ENCODE data around the gene PRSS56. TPM values are rescaled to one million over a fixed set of nuclear protein-coding genes. Genes with fewer than 3 reads are reported as not detected.

The PRSS56 gene
- total and polyA plus RNA-seq, 2 donors from 2014 or later, result not detected

- Histone ChIP-seq H3K4me1 (ENCODE audit: control insufficient read depth in 2 of 3, insufficient read depth in 2 of 3, low read depth in 1 of 3, low read length in 3 of 3) (no peaks in the 10 kb centered on the region), H3K4me3 (ENCODE audit: low read length in 3 of 3) (no peak overlapping the region), H3K27me3 (ENCODE audit: control insufficient read depth, insufficient read depth, low read length) (no peaks in the 10 kb centered on the region), H3K36me3 (ENCODE audit: control insufficient read depth in 2 of 3, insufficient read depth in 3 of 3, low read length in 3 of 3) (no peaks in the 10 kb centered on the region), H3K27ac (ENCODE audit: low read depth in 2 of 2, low read length in 2 of 2) (no peak overlapping the region), H3K9me3 (ENCODE audit: control insufficient read depth in 2 of 3, insufficient read depth in 1 of 3, low read length in 3 of 3) (peaks cover 0 to 2% (median 0%) of the 10 kb centered on the region in 3 donors), H3K9ac (ENCODE audit: low read length in 3 of 3) (no peak overlapping the region)
- no peak for FAIRE-seq
- intact Hi-C loops (cut with DNase I), result no loop called here
- no peak for TF ChIP-seq CTCF (IDR thresholded peaks at IDR 0.05; ENCODE audit: borderline replicate concordance, extremely low read depth, insufficient read depth)
- DNase-seq, result peak in 3 of 5 donors; percentile 7 to 74 (median 41)
These were observed 21.2 kb downstream of the PRSS56 start for GRCh38 chr2:232541195-232541960.

DNA sequence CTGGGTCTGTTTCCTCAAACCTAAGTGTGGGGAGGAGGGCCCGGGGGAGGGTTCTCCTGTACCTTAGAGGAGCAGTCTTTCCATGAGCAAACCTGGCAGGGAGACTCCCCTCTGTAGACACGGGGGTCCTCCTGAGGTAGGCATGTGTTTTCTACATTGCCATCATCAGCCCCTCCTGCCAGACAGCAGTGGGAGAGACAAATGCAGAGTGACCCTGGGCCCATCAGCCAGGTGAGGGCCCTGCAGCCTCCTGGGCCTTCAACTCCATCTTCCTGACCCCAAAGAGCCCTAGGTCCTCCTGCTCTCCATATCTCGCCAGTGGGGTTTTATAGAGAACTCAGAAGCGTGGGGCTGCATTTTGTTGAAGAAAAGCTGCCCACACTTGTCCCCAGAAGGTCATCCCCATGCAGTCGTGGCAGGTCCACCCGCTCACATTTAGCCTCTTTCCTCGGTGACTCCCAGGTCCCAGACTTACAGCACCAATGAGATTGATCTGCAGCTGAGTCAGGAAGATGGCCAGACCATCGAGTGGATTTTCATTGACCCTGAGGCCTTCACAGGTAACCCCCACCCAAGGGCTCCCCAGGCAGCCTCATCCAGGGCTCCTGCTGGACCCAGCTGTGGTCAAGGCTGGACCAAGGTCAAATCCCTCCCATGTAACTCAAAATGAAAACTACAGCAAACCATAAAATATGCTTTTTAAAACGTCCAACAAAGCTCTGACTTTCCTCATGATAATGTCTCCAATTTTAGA is 21.9 kb downstream of the PRSS56 start:
- DNase-seq (no peak), FAIRE-seq (no peak)
- Histone ChIP-seq H3K9me3 (ENCODE audit: control insufficient read depth in 2 of 3, insufficient read depth in 1 of 3, low read length in 3 of 3) (no peaks in the 10 kb centered on the region), H3K27me3 (ENCODE audit: control insufficient read depth, insufficient read depth, low read length) (no peaks in the 10 kb centered on the region), H3K36me3 (ENCODE audit: control insufficient read depth in 2 of 3, insufficient read depth in 3 of 3, low read length in 3 of 3) (no peaks in the 10 kb centered on the region), H3K27ac (ENCODE audit: low read depth in 2 of 2, low read length in 2 of 2) (no peak overlapping the region), H3K4me3 (ENCODE audit: low read length in 3 of 3) (no peak overlapping the region), H3K9ac (ENCODE audit: low read length in 3 of 3) (no peak overlapping the region), H3K4me1 (ENCODE audit: control insufficient read depth in 2 of 3, insufficient read depth in 2 of 3, low read depth in 1 of 3, low read length in 3 of 3) (no peaks in the 10 kb centered on the region)
- TF ChIP-seq CTCF (IDR thresholded peaks at IDR 0.05; ENCODE audit: borderline replicate concordance, extremely low read depth, insufficient read depth), result no peak
- intact Hi-C loops (cut with DNase I), result no loop called here

GRCh38 chr2:232542715-232543467 is 22.7 kb downstream of the PRSS56 start:
- Histone ChIP-seq H3K27me3 (ENCODE audit: control insufficient read depth, insufficient read depth, low read length) (no peaks in the 10 kb centered on the region), H3K27ac (ENCODE audit: low read depth in 2 of 2, low read length in 2 of 2) (no peak overlapping the region), H3K4me1 (ENCODE audit: control insufficient read depth in 2 of 3, insufficient read depth in 2 of 3, low read depth in 1 of 3, low read length in 3 of 3) (no peaks in the 10 kb centered on the region), H3K9ac (ENCODE audit: low read length in 3 of 3) (no peak overlapping the region), H3K36me3 (ENCODE audit: control insufficient read depth in 2 of 3, insufficient read depth in 3 of 3, low read length in 3 of 3) (peaks cover 0 to 2% (median 0%) of the 10 kb centered on the region in 3 donors), H3K4me3 (ENCODE audit: low read length in 3 of 3) (no peak overlapping the region), H3K9me3 (ENCODE audit: control insufficient read depth in 2 of 3, insufficient read depth in 1 of 3, low read length in 3 of 3) (no peaks in the 10 kb centered on the region)
- no peak for TF ChIP-seq CTCF (IDR thresholded peaks at IDR 0.05; ENCODE audit: borderline replicate concordance, extremely low read depth, insufficient read depth)
- DNase-seq (no peak), FAIRE-seq (no peak)
- intact Hi-C loops (cut with DNase I), result no loop called here

Data from kidney (tissue), 14 donors.